ENCODE measurements around the gene BEND4. TPM values are rescaled to one million over a fixed set of nuclear protein-coding genes. Genes with fewer than 3 reads are reported as not detected.
"Not testable (repeated sequence)": the region's sequence is repeated elsewhere in the genome, so short reads cannot be mapped to it uniquely, and the experiment has no call there.

BEND4 gene
- total RNA-seq (1 to 10 TPM; 1.4 to 5.0 TPM), polyA plus RNA-seq (ENCODE audit: insufficient read length in 2 of 2) (1 to 10 TPM; 2.8 to 3.6 TPM)
- long read RNA-seq, donor 1, result 0 reads
- long read RNA-seq, donor 2, result 0 reads
- long read RNA-seq, donor 3, result 0 reads
- long read RNA-seq, donor 4, result 0 reads

DNA sequence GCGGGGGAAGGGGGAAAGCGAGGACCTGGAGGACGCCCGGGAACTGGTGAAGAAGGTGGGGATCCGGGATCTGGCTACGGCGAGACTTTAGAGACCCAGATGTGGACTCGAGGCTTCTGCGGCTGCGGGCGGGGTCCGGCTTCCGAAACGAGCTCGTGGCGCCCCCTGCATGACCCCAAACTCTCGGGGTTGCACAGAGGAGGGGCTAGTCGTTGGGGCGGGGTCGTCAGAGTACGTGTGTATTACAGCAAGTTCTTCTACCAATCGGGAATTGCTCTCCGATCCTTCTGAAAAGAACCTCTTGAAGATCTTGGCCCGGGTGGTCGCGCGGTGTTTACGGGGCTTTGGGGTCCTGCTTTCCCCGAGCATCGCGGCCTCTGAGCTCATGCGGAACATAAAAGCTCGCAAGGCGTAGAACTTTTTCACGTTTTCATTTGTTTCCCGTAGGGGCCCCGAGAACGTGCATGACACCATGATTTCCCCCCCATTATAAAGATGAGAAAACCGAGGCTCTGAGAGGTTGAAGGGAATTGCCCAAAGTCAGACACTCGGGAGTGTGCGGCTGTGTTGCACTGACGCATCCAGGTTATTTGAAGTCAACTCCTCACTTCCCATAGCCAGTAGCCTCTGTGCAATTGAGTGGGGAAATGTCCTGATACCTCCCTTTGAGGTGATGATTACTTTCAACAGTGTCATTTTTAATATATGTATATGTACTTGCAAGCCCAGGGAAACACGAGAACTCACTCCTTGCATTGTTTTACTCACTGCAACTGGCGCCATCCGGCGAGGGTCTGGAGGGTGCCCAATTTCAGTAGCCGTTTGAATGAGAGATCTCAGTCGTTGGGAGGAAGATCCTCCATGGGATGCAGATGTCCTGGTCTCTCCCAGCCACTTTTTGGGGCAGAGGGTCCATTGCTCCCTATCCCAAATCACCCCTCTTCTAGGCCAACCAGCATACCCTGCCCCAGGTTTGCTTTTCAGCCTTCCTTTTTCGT, at the start of gene BEND4:
BEND4 (minus strand) TSS at position 149 of the 998 bp plus-strand sequence. CDS start 512 bp downstream, outside the sequence.
- Histone ChIP-seq H3K9me3 (ENCODE audit: control insufficient read depth, insufficient read depth, low read length) (no peaks in the 10 kb centered on the region), H3K4me3 (ENCODE audit: low read depth, low read length) (peak within 1 kb of the TSS; percentile 30), H3K27ac (ENCODE audit: low read depth, low read length) (no peak within 1 kb of the TSS), H3K36me3 (ENCODE audit: control insufficient read depth, insufficient read depth, low read length) (no peaks in the 10 kb centered on the region), H3K4me1 (ENCODE audit: control insufficient read depth, insufficient read depth, low read length) (peaks cover 18% of the 10 kb centered on the region), H3K27me3 (ENCODE audit: control insufficient read depth, insufficient read depth, low read length) (peaks cover 35% of the 10 kb centered on the region)
- peak in 2 of 6 donors; percentile 31 to 81 for DNase-seq (ENCODE audit: low read depth in 4 of 6, low spot score in 6 of 6)
- WGBS (ENCODE audit: insufficient coverage), result 9% methylated on average over 39 of the region's 49 CpGs

GRCh38 chr4:42197341-42197740, 44.9 kb upstream of the BEND4 start:
- peak in 2 of 6 donors; percentile 30 to 55 for DNase-seq (ENCODE audit: low read depth in 4 of 6, low spot score in 6 of 6)

DNA sequence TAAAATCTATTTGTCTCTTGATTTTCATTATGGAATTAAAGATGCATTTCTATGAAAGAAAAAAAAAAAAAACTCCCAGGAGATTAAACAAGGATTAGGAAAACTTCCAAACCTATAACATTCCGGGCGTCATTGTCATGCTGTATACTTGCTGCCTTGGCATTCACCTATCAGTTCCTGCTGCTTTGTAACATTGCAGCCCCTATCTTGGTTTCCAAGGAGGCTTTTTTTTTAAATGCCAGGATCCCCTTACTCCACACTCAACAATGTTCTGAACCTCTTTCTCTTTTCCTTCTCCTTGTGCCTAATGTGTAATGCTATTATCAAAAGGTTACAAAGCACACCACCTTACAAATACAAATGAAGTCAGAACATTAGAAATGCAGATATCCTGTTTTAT, 20.5 kb upstream of the BEND4 start:
- Histone ChIP-seq H3K36me3 (ENCODE audit: control insufficient read depth, insufficient read depth, low read length) (no peaks in the 10 kb centered on the region), H3K9me3 (ENCODE audit: control insufficient read depth, insufficient read depth, low read length) (no peaks in the 10 kb centered on the region), H3K27me3 (ENCODE audit: control insufficient read depth, insufficient read depth, low read length) (no peaks in the 10 kb centered on the region), H3K4me3 (ENCODE audit: low read depth, low read length) (no peak overlapping the region), H3K27ac (ENCODE audit: low read depth, low read length) (no peak overlapping the region), H3K4me1 (ENCODE audit: control insufficient read depth, insufficient read depth, low read length) (no peaks in the 10 kb centered on the region)
- DNase-seq (ENCODE audit: low read depth in 4 of 6, low spot score in 6 of 6), result no peak
- 50% methylated on average over 2 of the region's 2 CpGs for WGBS (ENCODE audit: insufficient coverage)

More at GRCh38 chr4:42197341-42197740, 44.9 kb upstream of the BEND4 start:
- H3K27ac ChIP-seq (ENCODE audit: low read depth, low read length), result no peak overlapping the region
- H3K36me3 ChIP-seq (ENCODE audit: control insufficient read depth, insufficient read depth, low read length), result no peaks in the 10 kb centered on the region
- H3K4me3 ChIP-seq (ENCODE audit: low read depth, low read length), result no peak overlapping the region
- no peaks in the 10 kb centered on the region for H3K9me3 ChIP-seq (ENCODE audit: control insufficient read depth, insufficient read depth, low read length)
- WGBS (ENCODE audit: insufficient coverage), result 58% methylated on average over 2 of the region's 5 CpGs
- no peaks in the 10 kb centered on the region for H3K4me1 ChIP-seq (ENCODE audit: control insufficient read depth, insufficient read depth, low read length)
- H3K27me3 ChIP-seq (ENCODE audit: control insufficient read depth, insufficient read depth, low read length), result no peaks in the 10 kb centered on the region

GRCh38 chr4:42172128-42172790, 19.8 kb upstream of the BEND4 start:
- WGBS (ENCODE audit: insufficient coverage), result 83% methylated on average over 4 of the region's 5 CpGs
- Histone ChIP-seq H3K4me1 (ENCODE audit: control insufficient read depth, insufficient read depth, low read length) (no peaks in the 10 kb centered on the region), H3K27me3 (ENCODE audit: control insufficient read depth, insufficient read depth, low read length) (no peaks in the 10 kb centered on the region), H3K9me3 (ENCODE audit: control insufficient read depth, insufficient read depth, low read length) (no peaks in the 10 kb centered on the region), H3K36me3 (ENCODE audit: control insufficient read depth, insufficient read depth, low read length) (no peaks in the 10 kb centered on the region), H3K27ac (ENCODE audit: low read depth, low read length) (no peak overlapping the region), H3K4me3 (ENCODE audit: low read depth, low read length) (no peak overlapping the region)
- no peak for DNase-seq (ENCODE audit: low read depth in 4 of 6, low spot score in 6 of 6)

GRCh38 chr4:42167709-42168108, 15.3 kb upstream of the BEND4 start:
- H3K9me3 ChIP-seq (ENCODE audit: control insufficient read depth, insufficient read depth, low read length), result no peaks in the 10 kb centered on the region
- no peak overlapping the region for H3K27ac ChIP-seq (ENCODE audit: low read depth, low read length)
- no peaks in the 10 kb centered on the region for H3K27me3 ChIP-seq (ENCODE audit: control insufficient read depth, insufficient read depth, low read length)
- no CpG with 5 or more reads among the region's 5 CpGs for WGBS (ENCODE audit: insufficient coverage)
- DNase-seq (ENCODE audit: low read depth in 4 of 6, low spot score in 6 of 6), result no peak
- no peaks in the 10 kb centered on the region for H3K36me3 ChIP-seq (ENCODE audit: control insufficient read depth, insufficient read depth, low read length)
- no peak overlapping the region for H3K4me3 ChIP-seq (ENCODE audit: low read depth, low read length)
- H3K4me1 ChIP-seq (ENCODE audit: control insufficient read depth, insufficient read depth, low read length), result no peaks in the 10 kb centered on the region

DNA sequence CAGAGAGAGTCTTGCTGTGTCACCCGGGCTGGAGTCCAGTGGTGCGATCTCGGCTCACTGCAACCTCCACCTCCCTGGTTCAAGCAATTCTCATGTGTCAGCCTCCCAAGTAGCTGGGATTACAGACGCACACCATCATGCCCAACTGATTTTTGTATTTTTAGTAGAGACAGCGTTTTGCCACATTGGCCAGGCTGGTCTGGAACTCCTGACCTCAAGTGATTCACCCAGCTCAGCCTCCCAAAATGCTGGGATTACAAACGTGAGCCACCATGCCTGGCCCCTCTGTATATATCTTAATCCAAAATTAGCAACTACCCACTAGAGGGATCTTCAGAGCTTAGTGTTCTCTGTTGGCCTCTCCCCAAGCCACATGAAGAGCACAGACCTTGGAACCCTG, 13.7 kb upstream of the BEND4 start:
- H3K9me3 ChIP-seq (ENCODE audit: control insufficient read depth, insufficient read depth, low read length); DNase-seq (ENCODE audit: low read depth in 4 of 6, low spot score in 6 of 6); H3K27me3 ChIP-seq (ENCODE audit: control insufficient read depth, insufficient read depth, low read length); H3K36me3 ChIP-seq (ENCODE audit: control insufficient read depth, insufficient read depth, low read length); H3K27ac ChIP-seq (ENCODE audit: low read depth, low read length); H3K4me3 ChIP-seq (ENCODE audit: low read depth, low read length); H3K4me1 ChIP-seq (ENCODE audit: control insufficient read depth, insufficient read depth, low read length): not testable (repeated sequence)
- 92% methylated on average over 6 of the region's 6 CpGs for WGBS (ENCODE audit: insufficient coverage)

DNA sequence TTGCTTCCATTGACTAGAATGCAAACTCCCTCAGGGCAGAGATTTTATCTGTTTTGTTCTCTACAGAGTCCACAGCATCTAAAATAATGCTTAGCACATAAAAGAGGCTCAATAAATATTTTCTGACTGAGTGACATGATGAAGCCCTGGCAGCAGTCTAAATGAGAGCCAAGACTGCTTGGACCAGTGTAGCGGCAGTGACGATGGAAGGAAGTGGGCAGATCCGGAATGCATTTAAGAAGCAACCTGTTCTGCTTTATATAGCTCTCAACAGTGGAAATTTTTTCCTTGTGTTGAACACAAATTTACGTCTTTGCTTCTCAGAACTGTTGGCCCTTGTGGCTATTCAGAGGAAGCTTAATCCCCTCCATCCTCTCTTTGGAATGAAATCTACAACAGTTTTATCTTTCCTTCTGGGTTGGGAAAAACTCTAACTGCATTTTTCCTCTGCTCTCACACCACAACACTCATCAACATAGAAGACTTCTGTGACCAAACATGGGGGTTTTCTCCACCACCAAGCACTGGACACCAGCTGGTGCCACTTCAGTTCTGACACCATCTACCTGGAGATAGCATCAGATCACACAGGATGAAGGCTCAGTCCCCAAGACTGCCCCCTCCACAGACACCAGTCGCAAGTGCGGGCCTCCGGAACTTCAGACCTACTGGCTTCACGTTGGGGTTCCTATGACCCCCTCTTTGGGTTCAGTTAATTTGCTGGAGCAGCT, 7.0 kb upstream of the BEND4 start:
- Histone ChIP-seq H3K9me3 (ENCODE audit: control insufficient read depth, insufficient read depth, low read length) (no peaks in the 10 kb centered on the region), H3K4me3 (ENCODE audit: low read depth, low read length) (no peak overlapping the region), H3K4me1 (ENCODE audit: control insufficient read depth, insufficient read depth, low read length) (no peaks in the 10 kb centered on the region), H3K36me3 (ENCODE audit: control insufficient read depth, insufficient read depth, low read length) (no peaks in the 10 kb centered on the region), H3K27ac (ENCODE audit: low read depth, low read length) (no peak overlapping the region), H3K27me3 (ENCODE audit: control insufficient read depth, insufficient read depth, low read length) (no peaks in the 10 kb centered on the region)
- 88% methylated on average over 8 of the region's 8 CpGs for WGBS (ENCODE audit: insufficient coverage)
- DNase-seq (ENCODE audit: low read depth in 4 of 6, low spot score in 6 of 6), result no peak

GRCh38 chr4:42151568-42152506, 618 bp downstream of the BEND4 start:
- WGBS (ENCODE audit: insufficient coverage), result under 1% methylated on average over 122 of the region's 122 CpGs
- DNase-seq (ENCODE audit: low read depth in 4 of 6, low spot score in 6 of 6), result peak in 4 of 6 donors; percentile 45 to 93 (median 73)
- no peak overlapping the region for H3K27ac ChIP-seq (ENCODE audit: low read depth, low read length)
- H3K9me3 ChIP-seq (ENCODE audit: control insufficient read depth, insufficient read depth, low read length), result no peaks in the 10 kb centered on the region
- peak overlapping the region; percentile 30 for H3K4me3 ChIP-seq (ENCODE audit: low read depth, low read length)
- H3K27me3 ChIP-seq (ENCODE audit: control insufficient read depth, insufficient read depth, low read length), result peaks cover 35% of the 10 kb centered on the region
- no peaks in the 10 kb centered on the region for H3K36me3 ChIP-seq (ENCODE audit: control insufficient read depth, insufficient read depth, low read length)
- H3K4me1 ChIP-seq (ENCODE audit: control insufficient read depth, insufficient read depth, low read length), result peaks cover 18% of the 10 kb centered on the region
